ENCODE data around the gene ALKBH8. TPM values are rescaled to one million over a fixed set of nuclear protein-coding genes. Genes with fewer than 3 reads are reported as not detected.

ALKBH8 gene
- 6.2 TPM for total RNA-seq
- long read RNA-seq, full-length matches to known transcripts: 1 of 8 reads
- long read RNA-seq, partial matches to known transcripts: 2 of 8 reads
- long read RNA-seq, other reads (novel, unspliced or antisense): 5 of 8 reads

GRCh38 chr11:107565219-107565937 lies at the start of gene ALKBH8:
Gene ALKBH8 (minus strand): TSS chr11:107565735. CDS start chr11:107560893, 4,842 bp downstream.
- DNase-seq (peak; percentile 85), ATAC-seq (ENCODE audit: poor library complexity) (peak; percentile 99)
- intact Hi-C loops (cut with DNase I): no loop called here

- DNase-seq: no peak
- intact Hi-C loops (cut with DNase I): no loop called here
- no peak for ATAC-seq (ENCODE audit: poor library complexity)
Measured at GRCh38 chr11:107612445-107612844, 46.9 kb upstream of the ALKBH8 start.

GRCh38 chr11:107609400-107610218 lies 44.1 kb upstream of the ALKBH8 start:
- ATAC-seq (ENCODE audit: poor library complexity) (no peak), DNase-seq (no peak)
- intact Hi-C loops (cut with DNase I): no loop called here

GRCh38 chr11:107608809-107609208 lies 43.3 kb upstream of the ALKBH8 start:
- ATAC-seq (ENCODE audit: poor library complexity) (no peak), DNase-seq (no peak)
- intact Hi-C loops (cut with DNase I): no loop called here

GRCh38 chr11:107606141-107606540 lies 40.6 kb upstream of the ALKBH8 start:
- ATAC-seq (ENCODE audit: poor library complexity) (no peak), DNase-seq (no peak)
- intact Hi-C loops (cut with DNase I): no loop called here

- ATAC-seq (ENCODE audit: poor library complexity) (no peak), DNase-seq (no peak)
- intact Hi-C loops (cut with DNase I): no loop called here
Measured at GRCh38 chr11:107605061-107606006, 39.8 kb upstream of the ALKBH8 start.

GRCh38 chr11:107598225-107599139 lies 32.9 kb upstream of the ALKBH8 start:
- ATAC-seq (ENCODE audit: poor library complexity): no peak
- no peak for DNase-seq
- intact Hi-C loops (cut with DNase I): no loop called here

- intact Hi-C loops (cut with DNase I): no loop called here
- no peak for ATAC-seq (ENCODE audit: poor library complexity)
- no peak for DNase-seq
Measured at GRCh38 chr11:107594736-107595135, 29.2 kb upstream of the ALKBH8 start.

- intact Hi-C loops (cut with DNase I): no loop called here
- ATAC-seq (ENCODE audit: poor library complexity): no peak
- no peak for DNase-seq
Measured at GRCh38 chr11:107593951-107594350, 28.4 kb upstream of the ALKBH8 start.

- ATAC-seq (ENCODE audit: poor library complexity): no peak
- intact Hi-C loops (cut with DNase I): no loop called here
- DNase-seq: no peak
Measured at GRCh38 chr11:107592813-107593212, 27.3 kb upstream of the ALKBH8 start.

GRCh38 chr11:107592231-107592590 lies 26.7 kb upstream of the ALKBH8 start:
- no peak for DNase-seq
- intact Hi-C loops (cut with DNase I): no loop called here
- no peak for ATAC-seq (ENCODE audit: poor library complexity)

GRCh38 chr11:107591378-107592230 lies 26.1 kb upstream of the ALKBH8 start:
- no peak for DNase-seq
- peak; percentile 34 for ATAC-seq (ENCODE audit: poor library complexity)
- intact Hi-C loops (cut with DNase I): no loop called here

- ATAC-seq (ENCODE audit: poor library complexity) (peak; percentile 95), DNase-seq (peak; percentile 70)
- intact Hi-C loops (cut with DNase I): no loop called here
Measured at GRCh38 chr11:107590460-107591377, 25.2 kb upstream of the ALKBH8 start, which contains the start of gene ELMOD1. Gene ELMOD1 (plus strand): TSS chr11:107591147. CDS start chr11:107618190, 27,043 bp downstream.

- DNase-seq: no peak
- intact Hi-C loops (cut with DNase I): loop anchor here (10.0 kb wide), 1 partner anchor 177 kb away; no protein-coding TSS in a partner anchor
- no peak for ATAC-seq (ENCODE audit: poor library complexity)
Measured at GRCh38 chr11:107587306-107587979, 21.9 kb upstream of the ALKBH8 start.

- ATAC-seq (ENCODE audit: poor library complexity): no peak
- DNase-seq: no peak
- intact Hi-C loops (cut with DNase I): loop anchor here (10.0 kb wide), 1 partner anchor 181 kb away; no protein-coding TSS in a partner anchor
Measured at GRCh38 chr11:107583629-107584195, 18.2 kb upstream of the ALKBH8 start.

Data from Right ventricle myocardium superior (tissue), 1 donor.